Non-pigmented ciliary epithelial cell (primary cell): ENCODE results near the gene WDR38.

Source experiments
- DNase-seq: peaks from one replicate; pipeline ENCODE4 v3.0.0-alpha.2; 2010; ENCODE audit warnings: low read depth

The WDR38 gene

GRCh38 chr9:124882231-124882630 is 29.0 kb downstream of the WDR38 start:
- DNase-seq: no peak

GRCh38 chr9:124884376-124884775 is 31.1 kb downstream of the WDR38 start:
- DNase-seq: no peak

- no peak for DNase-seq
These were observed 32.3 kb downstream of the WDR38 start for GRCh38 chr9:124885551-124885950.

- no peak for DNase-seq
These were observed 33.2 kb downstream of the WDR38 start for GRCh38 chr9:124886461-124886860.

GRCh38 chr9:124886866-124887492 is 33.7 kb downstream of the WDR38 start:
- no peak for DNase-seq

- DNase-seq: no peak
These were observed 34.6 kb downstream of the WDR38 start for GRCh38 chr9:124887832-124888231.

GRCh38 chr9:124889006-124889405 is 35.7 kb downstream of the WDR38 start:
- no peak for DNase-seq

- DNase-seq: no peak
These were observed 36.9 kb downstream of the WDR38 start for GRCh38 chr9:124890179-124890578.

- no peak for DNase-seq
These were observed 40.9 kb downstream of the WDR38 start for GRCh38 chr9:124894035-124894740.

GRCh38 chr9:124894741-124895170 is 41.5 kb downstream of the WDR38 start:
- DNase-seq: no peak

GRCh38 chr9:124897570-124898460 is 44.6 kb downstream of the WDR38 start:
- no peak for DNase-seq

GRCh38 chr9:124899845-124900244 is 46.6 kb downstream of the WDR38 start:
- DNase-seq: no peak

- DNase-seq: no peak
These were observed 53.7 kb downstream of the WDR38 start for GRCh38 chr9:124906966-124907365.
